ENCODE measurements around the gene RNF144A.
A peak's percentile ranks its signal among the peaks of the same experiment; 100 is the strongest.

RNF144A gene

DNA sequence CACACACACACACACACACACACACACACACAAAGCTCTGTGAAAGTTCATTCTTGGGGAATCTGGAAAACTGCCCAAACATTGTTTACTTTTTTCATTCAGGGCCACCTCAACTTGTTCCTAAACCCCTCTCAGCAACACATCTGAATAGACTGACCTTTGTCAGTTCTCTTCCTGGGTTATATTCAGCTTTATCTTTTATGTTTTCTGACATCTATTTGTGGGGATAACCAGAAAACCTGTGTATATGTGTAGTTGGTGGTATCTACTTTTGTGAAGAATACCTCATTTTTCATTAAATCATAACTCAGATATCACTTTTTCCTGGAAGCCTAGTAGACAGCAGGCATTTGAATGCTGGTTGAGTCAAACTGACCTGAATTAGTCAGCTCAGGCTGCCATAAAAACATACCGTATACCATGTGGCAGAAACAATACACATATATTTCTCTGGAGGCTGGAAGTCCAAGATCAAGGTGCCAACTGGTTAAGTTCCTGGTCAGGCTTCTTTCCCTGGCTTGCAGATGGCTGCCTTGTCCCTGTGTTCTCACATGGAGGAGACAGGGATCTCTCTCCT is 11.0 kb upstream of the RNF144A start:
- no peak for DNase-seq (ENCODE audit: low read depth, low spot score)
- H3K27ac ChIP-seq = no peak overlapping the region

GRCh38 chr2:6908291-6908690 is 8.9 kb upstream of the RNF144A start:
- no peak overlapping the region for H3K27ac ChIP-seq
- no peak for DNase-seq (ENCODE audit: low read depth, low spot score)

GRCh38 chr2:6909431-6910385 is 7.5 kb upstream of the RNF144A start:
- no peak overlapping the region for H3K27ac ChIP-seq
- no peak for DNase-seq (ENCODE audit: low read depth, low spot score)

DNA sequence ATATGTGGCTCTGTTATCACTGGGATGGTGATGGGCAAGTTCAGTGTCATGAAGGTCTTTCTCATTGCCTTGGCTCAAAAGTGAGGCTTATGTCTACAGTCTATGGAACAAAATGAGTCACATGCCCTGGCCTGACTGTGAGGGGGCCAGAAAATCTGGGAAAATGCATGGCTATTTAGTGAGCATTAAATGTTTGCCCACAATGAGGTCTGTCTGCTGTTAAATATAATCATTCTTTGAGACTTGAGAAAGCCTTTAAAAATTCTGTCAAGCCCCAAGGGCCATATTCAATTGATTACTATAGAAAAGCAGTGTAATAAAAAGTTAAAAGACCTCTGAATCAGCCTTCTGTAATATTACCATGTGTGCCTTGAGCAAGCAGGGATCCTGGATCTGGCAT is 5.5 kb upstream of the RNF144A start:
- H3K27ac ChIP-seq = no peak overlapping the region
- no peak for DNase-seq (ENCODE audit: low read depth, low spot score)

- DNase-seq (ENCODE audit: low read depth, low spot score) = no peak
- peak overlapping the region; percentile 17 for H3K27ac ChIP-seq
Measured at GRCh38 chr2:6913415-6914157, 3.6 kb upstream of the RNF144A start.

GRCh38 chr2:6914828-6915227 is 2.4 kb upstream of the RNF144A start:
- DNase-seq (ENCODE audit: low read depth, low spot score) = peak; percentile 57
- peak overlapping the region; percentile 17 for H3K27ac ChIP-seq

DNA sequence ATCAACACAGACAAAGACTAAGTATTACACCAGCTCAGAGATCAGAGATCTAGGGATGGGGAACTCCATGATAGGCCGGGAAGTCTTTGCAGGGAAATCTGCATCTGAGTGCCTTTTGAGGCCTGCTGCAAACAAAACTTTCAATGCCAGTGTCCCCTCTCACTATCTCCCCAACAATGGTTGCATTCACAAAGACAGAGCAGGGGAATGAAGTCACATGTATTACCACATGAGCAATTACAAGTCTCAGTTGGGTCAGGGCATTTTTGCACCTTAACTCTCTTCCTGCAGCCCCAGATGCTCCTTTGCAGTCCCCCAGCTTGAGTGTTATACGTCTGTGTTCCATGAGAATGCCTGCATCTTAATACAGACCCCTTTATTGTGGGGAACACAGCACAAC is 1.8 kb upstream of the RNF144A start:
- H3K27ac ChIP-seq = no peak overlapping the region
- no peak for DNase-seq (ENCODE audit: low read depth, low spot score)

DNA sequence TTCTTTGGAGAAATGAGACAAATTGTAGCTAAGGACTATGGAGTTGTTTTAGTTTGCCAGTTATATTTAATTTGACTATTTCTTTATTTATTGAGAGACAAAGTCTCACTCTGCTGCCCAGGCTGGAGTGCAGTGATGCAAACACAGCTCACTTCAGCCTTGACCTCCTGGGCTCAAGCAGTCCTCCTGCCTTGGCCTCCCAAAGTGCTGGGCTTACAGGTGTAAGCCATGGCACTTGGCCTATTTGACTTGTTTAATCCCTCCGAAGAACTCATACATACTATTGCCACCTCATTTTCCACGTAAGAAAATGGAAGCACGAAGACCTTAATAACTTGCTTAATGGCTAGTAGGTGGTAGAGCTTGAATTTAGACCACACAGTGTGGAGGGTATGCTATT is 988 bp upstream of the RNF144A start:
- DNase-seq (ENCODE audit: low read depth, low spot score) = no peak
- H3K27ac ChIP-seq = no peak overlapping the region

DNA sequence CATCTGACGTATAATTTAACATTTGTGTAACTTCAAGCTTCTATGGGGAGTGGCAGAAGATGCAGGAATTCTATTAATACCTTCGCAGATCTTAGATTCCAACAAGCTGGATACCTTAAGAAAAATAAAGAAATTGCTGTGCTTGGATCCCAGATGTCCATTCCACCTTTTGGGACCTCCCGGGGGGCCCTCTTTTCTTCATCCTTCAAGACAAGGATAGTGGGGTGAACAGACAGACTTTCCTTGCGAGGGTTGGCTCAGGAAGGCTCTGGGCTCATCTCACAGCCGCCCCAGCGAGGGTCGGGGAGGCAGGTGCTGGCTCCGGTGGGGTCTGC is 509 bp upstream of the RNF144A start:
- no peak for DNase-seq (ENCODE audit: low read depth, low spot score)
- H3K27ac ChIP-seq = no peak overlapping the region

DNA sequence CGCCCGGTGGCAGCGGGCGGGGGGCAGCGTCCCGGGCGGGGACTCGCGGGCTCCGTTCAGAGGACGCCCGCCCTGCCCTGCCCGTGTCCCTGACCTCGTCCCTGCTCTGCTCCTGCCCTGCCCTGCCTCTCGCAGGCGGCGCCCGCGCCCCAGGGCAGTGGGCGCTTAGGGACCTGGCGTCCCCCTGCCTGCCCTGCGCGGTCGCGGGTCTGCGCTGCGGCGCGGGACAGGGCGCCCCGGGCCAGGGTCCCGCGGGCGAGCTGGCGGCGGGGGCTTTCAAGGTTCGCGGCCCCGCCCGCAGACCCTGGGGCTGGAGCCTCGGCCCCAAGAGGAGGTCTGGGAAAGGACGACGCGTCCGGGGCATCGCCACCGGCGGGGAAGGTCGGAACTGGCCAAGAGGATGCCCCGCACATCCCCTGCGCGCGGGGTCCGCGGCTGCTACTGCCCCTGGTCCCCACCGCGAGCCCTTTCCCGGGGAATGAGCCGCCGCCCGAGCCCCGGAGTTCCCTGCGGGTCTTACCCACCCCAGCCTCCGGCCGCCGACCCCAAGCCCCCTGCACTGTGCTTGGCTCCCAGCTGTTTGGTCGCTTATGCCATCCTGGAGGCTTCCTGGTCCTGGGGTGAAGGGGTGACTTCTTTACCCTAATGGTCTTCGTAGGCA is 679 bp downstream of the RNF144A start:
- DNase-seq (ENCODE audit: low read depth, low spot score) = no peak
- no peak overlapping the region for H3K27ac ChIP-seq

DNA sequence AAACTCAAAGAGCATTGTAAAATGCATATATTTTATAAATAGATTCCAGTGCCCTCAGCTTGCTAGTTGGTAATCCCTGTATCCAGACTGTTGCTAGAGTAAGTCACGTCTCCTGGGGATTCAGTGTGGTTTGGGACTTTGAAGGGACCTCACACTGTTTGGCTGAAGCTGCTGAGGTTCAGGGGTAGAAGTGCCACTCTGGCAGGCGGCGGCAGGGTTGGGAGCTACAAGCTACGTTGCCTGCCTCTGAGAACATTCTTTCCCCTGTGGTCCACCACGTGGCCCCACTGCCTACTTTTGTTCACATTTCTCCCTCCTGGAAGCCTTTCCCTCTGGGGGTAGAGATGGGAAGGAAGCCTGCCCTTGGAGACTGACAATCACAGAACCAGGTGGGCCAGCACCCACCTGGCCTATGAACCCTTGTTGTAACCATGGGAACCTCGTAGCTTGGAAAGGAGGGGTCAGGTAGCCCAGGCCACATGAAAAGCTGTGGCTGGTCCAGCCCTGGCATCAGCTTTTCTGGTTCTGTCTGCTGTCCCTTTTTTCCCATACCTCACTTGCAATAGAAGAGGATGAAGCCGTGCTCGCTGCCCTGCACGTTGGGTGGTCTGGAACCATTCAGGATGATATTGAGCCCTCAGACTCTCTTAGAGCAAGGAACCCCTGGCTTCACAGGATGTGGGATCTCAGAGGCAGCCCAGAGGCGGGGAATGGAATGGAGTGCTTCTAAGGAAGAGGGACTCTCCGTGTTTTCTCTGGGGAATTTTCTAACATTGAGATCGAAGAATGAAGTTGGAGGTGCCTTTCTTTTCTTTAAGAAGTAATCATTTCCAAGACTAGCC is 2.9 kb downstream of the RNF144A start:
- H3K27ac ChIP-seq = no peak overlapping the region
- DNase-seq (ENCODE audit: low read depth, low spot score) = no peak

DNA sequence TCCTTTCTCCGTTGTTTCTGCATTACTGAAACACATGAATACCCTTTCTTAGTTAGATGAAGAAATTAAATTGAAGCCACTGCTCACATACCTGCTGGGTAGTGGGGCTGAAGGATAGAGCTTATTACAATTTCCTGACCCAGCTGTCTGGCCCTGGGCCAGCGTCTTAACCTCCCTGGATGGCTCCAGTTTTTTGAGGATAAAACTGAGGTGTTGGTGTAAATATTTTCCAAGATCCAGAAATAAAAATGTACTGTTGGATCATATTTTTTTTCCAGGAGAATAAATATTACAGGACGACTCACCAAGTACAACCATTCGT is 3.5 kb downstream of the RNF144A start:
- no peak for DNase-seq (ENCODE audit: low read depth, low spot score)
- H3K27ac ChIP-seq = no peak overlapping the region

GRCh38 chr2:6921321-6921922 is 4.2 kb downstream of the RNF144A start:
- DNase-seq (ENCODE audit: low read depth, low spot score) = no peak
- no peak overlapping the region for H3K27ac ChIP-seq

DNA sequence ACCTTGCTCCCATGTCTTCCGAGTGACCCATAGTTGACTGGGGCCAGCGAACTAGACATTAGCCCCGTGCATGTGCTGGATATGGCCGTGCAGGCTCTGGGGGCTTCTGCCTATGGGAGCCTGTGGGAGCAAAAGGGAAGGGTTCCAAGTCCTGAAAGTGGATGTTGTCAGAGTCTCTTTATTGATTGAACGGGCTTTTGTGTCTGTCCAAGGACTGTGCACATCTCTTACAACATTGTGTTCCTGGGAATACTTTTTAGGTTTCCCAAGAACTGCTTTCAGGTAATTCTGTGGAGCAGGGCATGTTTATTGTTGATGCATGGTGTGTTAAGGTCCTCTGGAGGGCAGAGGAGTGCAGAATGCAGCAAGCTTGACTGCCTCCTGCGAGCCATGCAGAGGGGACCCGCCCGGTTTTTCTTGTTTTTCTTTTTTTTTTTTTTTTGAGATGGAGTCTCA is 5.0 kb downstream of the RNF144A start:
- DNase-seq (ENCODE audit: low read depth, low spot score) = no peak
- H3K27ac ChIP-seq = no peak overlapping the region

DNA sequence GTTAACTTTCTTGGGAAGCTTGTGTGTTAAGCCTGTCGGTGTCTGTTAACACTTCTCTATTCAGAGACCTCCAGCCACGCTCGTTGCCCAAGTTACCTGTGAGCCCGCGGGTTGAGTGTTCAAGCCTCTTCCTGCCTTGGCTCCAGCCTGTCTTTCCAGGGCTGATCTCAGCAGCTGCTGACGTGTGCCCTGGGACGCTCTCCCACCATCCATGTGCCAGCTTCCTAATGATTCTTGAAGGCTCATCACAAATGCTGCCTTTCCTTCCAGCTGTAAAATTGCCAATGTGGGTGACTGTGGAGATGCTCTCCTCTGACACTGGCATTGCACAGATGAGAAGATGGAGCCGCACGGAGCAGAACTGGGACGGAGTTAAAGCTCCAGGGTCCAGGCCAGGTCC is 6.1 kb downstream of the RNF144A start:
- DNase-seq (ENCODE audit: low read depth, low spot score) = no peak

DNA sequence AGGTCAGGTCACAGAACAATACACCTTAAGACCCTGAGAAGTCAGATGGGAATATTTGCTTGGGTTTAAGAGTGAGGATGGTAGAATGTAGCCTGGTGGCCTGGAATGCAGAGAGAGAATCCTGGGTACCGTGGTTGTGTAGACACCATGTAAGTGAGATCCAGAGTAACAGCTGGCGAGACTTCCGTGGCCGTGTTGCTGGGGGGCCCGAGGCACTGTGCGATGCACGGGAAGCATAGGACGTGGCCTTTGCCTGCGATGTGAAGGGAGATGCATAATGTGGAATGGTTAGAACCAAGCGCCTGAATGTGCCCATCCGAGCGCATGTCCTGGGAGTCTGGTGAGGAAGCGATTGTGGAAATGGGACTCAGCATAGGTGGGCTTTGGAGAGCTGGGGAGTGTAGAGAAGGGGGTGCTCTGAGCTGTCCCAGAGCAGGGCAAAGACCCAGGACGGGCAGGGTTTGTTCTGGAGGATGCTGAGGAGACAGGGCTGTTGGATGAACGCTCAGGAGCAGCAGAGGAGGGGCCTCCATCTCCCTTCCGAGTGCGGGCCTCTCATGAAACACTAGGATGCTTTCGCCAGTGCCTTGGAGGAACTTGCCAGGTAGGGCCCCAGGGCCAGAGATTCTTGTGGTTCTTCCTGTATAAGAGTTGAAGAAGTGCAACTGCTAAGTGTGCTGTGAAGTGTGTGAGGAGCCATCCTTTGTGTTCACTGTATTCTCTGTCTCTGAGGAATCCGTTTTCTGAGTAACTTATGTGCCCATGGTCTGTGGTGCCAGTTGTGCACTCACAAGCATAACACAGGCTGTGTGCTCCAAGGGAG is 7.1 kb downstream of the RNF144A start:
- DNase-seq (ENCODE audit: low read depth, low spot score) = no peak
- H3K27ac ChIP-seq = no peak overlapping the region

More for the DNA sequence above, 6.1 kb downstream of the RNF144A start:
- no peak overlapping the region for H3K27ac ChIP-seq

GRCh38 chr2:6924924-6925409 is 7.8 kb downstream of the RNF144A start:
- no peak overlapping the region for H3K27ac ChIP-seq
- no peak for DNase-seq (ENCODE audit: low read depth, low spot score)

GRCh38 chr2:6926071-6926732 is 9.0 kb downstream of the RNF144A start:
- H3K27ac ChIP-seq = no peak overlapping the region
- DNase-seq (ENCODE audit: low read depth, low spot score) = no peak
